Progenitor cell of endocrine pancreas (in vitro differentiated cells): Measurements from ENCODE around the gene CRK. TPM values are rescaled to one million over a fixed set of nuclear protein-coding genes. Genes with fewer than 3 reads are reported as not detected.

Source experiments
- DNase-seq: peaks from one replicate; pipeline ENCODE4 v3.0.0; 2021; ENCODE audit warnings: low spot score; ENCODE audit not compliant: unreplicated experiment
- H3K27ac Mint-ChIP-seq: 2 replicates; pipeline ENCODE4 v1.8.0; 2021; ENCODE audit warnings: mild to moderate bottlenecking, moderate library complexity, mixed read lengths
- H3K27me3 Mint-ChIP-seq: 2 replicates; pipeline ENCODE4 v1.8.0; 2021; ENCODE audit warnings: mixed read lengths
- H3K36me3 Mint-ChIP-seq: 2 replicates; pipeline ENCODE4 v1.8.0; 2022; ENCODE audit warnings: mixed read lengths; ENCODE audit not compliant: insufficient read depth
- H3K4me1 Mint-ChIP-seq: 2 replicates; pipeline ENCODE4 v1.8.0; 2021; ENCODE audit warnings: low read depth, mixed read lengths
- H3K4me3 Mint-ChIP-seq: 2 replicates; pipeline ENCODE4 v1.8.0; 2021; ENCODE audit warnings: low read depth, mild to moderate bottlenecking, moderate library complexity, mixed read lengths
- H3K9me3 Mint-ChIP-seq: 2 replicates; pipeline ENCODE4 v1.8.0; 2021; ENCODE audit warnings: low read depth, mixed read lengths
- total RNA-seq: library from RNA; stranded (reverse); gene quantifications from 2 replicates; pipeline ENCODE4 v1.2.1, GENCODE V29; 2021
- TF ChIP-seq, protein P1 (sequence below): fragments of 200-600 bp; sonication (generic); IDR thresholded peaks from one replicate; pipeline ENCODE4 v1.5.0; 2021; ENCODE audit warnings: antibody characterized with exemption, mild to moderate bottlenecking; ENCODE audit not compliant: unreplicated experiment

Gene CRK
- total RNA-seq, 1 donor from 2014 or later: 41.6 TPM

DNA sequence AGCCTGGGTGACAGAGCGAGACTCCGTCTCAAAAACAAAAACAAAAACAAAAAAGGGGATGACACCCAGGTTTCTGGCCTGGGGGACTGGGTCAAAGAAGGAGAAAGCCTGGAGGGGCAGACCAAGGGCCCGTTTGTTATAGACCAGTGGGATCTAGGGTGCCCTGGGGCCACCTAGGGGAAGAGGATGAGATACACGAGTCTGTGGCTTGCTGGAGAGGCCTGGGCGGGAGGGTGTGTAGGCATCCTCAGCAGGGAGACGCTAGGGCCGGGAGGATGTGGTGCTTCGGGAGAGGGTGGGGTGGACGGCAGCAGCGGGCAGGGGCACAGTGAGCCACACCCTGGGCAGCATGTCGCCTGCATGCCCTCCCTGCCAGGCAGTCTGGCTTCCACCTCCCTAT, 17.1 kb upstream of the CRK start:
- no peak overlapping the region for H3K4me3 Mint-ChIP-seq
- H3K4me1 Mint-ChIP-seq: peaks cover 6% of the 10 kb centered on the region
- no peaks in the 10 kb centered on the region for H3K27me3 Mint-ChIP-seq
- H3K27ac Mint-ChIP-seq: no peak overlapping the region
- peaks cover 12% of the 10 kb centered on the region for H3K36me3 Mint-ChIP-seq
- H3K9me3 Mint-ChIP-seq: no peaks in the 10 kb centered on the region
- TF ChIP-seq, protein P1, sequence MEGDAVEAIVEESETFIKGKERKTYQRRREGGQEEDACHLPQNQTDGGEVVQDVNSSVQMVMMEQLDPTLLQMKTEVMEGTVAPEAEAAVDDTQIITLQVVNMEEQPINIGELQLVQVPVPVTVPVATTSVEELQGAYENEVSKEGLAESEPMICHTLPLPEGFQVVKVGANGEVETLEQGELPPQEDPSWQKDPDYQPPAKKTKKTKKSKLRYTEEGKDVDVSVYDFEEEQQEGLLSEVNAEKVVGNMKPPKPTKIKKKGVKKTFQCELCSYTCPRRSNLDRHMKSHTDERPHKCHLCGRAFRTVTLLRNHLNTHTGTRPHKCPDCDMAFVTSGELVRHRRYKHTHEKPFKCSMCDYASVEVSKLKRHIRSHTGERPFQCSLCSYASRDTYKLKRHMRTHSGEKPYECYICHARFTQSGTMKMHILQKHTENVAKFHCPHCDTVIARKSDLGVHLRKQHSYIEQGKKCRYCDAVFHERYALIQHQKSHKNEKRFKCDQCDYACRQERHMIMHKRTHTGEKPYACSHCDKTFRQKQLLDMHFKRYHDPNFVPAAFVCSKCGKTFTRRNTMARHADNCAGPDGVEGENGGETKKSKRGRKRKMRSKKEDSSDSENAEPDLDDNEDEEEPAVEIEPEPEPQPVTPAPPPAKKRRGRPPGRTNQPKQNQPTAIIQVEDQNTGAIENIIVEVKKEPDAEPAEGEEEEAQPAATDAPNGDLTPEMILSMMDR: no peak
- no peak for DNase-seq

DNA sequence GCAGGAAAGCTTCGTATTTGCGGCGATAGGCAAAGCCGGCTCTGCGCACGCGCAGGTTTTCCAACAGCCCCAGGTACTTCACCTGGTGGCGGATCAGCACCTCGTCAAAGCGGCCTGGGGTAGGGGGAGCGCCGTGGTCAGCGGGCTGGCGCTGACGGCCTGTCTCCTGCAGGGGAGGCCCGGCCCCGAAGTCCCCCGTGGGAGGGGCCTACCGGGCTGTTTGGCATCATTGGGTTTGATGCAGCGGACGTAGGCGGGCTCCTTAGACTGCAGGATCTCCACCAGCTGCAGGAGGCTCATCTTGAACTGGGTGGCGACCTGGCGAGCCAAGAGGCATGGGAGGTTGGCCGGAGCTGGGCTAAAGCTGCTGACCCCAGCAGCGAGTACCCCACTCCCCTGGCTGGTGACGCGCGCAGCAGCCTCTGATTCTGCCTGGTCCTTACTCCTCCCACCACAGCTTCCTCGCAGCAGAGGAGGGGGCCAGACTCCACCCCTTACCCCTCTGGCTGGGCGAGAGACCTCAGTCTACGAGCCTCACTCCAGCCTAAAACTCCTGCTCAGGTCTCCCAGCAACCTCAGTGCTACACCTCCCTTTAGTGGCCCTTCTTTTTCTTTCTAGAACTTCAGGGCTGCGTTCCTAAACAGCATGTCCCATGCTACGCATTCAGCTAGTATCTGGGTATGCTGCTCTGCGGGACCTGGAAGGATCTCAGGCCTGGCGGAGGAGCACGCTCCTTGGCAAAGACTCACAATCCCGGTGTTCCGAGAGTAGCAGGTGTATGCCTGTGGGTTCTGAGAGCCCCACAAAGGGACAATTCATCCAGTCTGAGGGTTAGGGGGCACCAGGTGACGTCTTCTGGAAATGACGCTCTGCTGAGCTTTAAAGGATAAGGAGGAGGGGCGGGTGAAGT, 16.1 kb upstream of the CRK start:
- peaks cover 13% of the 10 kb centered on the region for H3K36me3 Mint-ChIP-seq
- DNase-seq: no peak
- no peak overlapping the region for H3K4me3 Mint-ChIP-seq
- H3K27ac Mint-ChIP-seq: peak overlapping the region; percentile 42
- no peaks in the 10 kb centered on the region for H3K27me3 Mint-ChIP-seq
- TF ChIP-seq, protein P1: no peak
- no peaks in the 10 kb centered on the region for H3K9me3 Mint-ChIP-seq
- peaks cover 10% of the 10 kb centered on the region for H3K4me1 Mint-ChIP-seq

DNA sequence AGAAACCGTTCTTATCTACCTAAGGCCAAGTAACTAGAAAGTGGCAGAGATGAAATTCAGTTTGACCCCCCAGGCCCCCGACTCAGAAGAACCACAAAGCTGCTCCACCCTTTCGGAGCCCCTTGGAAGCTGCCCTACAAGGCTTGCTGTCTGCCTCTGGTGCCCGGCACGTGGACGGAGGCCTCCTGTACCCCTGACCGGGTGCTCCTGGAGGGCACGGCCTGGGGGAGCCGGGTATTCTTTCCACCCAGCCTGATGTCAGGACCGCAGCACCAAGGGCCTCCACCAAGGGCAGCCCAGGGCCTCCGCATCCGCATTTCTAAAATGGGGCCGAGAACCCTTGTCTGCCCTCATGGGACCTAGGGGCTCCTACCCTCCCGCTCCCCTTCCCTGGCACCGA, 15.5 kb upstream of the CRK start:
- Mint-ChIP-seq H3K4me1 (peaks cover 10% of the 10 kb centered on the region), H3K36me3 (peaks cover 12% of the 10 kb centered on the region), H3K9me3 (no peaks in the 10 kb centered on the region), H3K27me3 (no peaks in the 10 kb centered on the region), H3K4me3 (no peak overlapping the region), H3K27ac (no peak overlapping the region)
- no peak for DNase-seq
- TF ChIP-seq, protein P1: no peak

DNA sequence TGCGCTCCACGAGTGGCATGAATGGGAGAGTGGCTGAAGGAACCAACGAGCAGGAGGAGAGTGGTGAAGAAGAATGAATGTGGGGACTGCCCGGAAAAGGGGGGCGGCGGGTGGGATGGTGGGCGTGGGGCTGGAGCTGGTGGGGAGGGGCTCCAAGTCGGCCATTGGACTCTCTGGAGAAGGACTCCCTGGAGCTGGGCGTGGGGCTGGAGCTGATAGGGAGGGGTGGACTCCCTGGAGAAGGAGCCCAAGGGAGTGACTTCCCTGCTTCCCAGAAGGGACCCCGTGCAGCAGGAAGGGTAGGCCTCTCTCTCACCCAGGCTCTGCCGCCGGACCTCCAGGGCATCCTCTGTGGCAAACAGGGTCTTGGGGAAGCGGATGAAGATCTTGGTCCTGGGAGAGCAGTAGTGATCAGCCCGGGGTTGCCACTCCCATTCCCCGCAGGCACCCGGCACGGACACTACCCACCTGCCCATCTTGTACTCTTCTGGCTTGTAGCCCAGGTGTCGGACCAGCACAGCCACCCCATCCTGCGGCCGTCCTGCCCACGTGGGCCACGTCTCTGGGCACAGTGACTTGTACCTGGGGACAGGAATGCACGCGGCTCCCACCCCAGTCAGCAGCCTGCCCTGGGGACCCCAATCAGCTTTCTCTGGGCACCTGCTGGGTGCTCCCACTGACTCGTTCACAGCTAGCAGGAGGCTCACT, 14.9 kb upstream of the CRK start:
- H3K4me3 Mint-ChIP-seq: no peak overlapping the region
- no peaks in the 10 kb centered on the region for H3K9me3 Mint-ChIP-seq
- DNase-seq: no peak
- H3K4me1 Mint-ChIP-seq: peaks cover 10% of the 10 kb centered on the region
- no peaks in the 10 kb centered on the region for H3K27me3 Mint-ChIP-seq
- peaks cover 12% of the 10 kb centered on the region for H3K36me3 Mint-ChIP-seq
- TF ChIP-seq, protein P1: no peak
- no peak overlapping the region for H3K27ac Mint-ChIP-seq

DNA sequence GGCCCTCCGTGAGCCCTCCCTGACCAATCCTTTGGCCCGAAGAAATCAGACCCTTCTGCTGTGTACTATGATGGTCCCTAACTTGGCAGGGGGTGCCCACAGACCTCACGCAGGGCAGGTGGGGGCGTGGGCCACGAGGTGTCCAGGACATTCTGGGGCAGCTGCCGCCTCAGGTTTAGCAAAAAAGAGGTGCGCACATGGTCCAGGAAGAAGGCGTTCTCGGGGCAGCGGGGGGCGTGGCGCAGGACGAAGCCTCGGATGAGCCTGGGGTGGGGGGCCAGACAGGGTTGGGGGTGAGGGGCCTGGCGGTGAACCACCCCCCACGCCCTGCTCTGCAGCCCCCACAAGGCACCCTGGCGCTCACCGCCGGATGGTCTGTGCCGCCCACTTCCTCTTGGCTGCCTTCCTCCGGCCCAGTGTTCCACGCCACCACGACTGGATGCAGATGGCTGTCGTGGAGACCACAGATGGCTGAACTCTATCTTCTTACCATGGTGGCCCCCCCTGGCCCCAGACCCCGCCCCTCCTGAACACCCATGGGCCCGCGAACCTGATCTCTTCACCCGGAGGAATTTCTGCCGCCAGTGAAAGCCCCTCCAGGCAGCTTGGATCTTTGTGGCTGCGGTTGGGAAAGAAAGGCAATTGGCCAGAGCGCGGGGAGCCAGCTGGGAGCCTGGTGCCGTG, 14.2 kb upstream of the CRK start:
- H3K27ac Mint-ChIP-seq: no peak overlapping the region

More for the DNA sequence above, 14.2 kb upstream of the CRK start:
- DNase-seq: no peak
- TF ChIP-seq, protein P1: no peak
- Mint-ChIP-seq H3K9me3 (no peaks in the 10 kb centered on the region), H3K27me3 (no peaks in the 10 kb centered on the region), H3K36me3 (peaks cover 14% of the 10 kb centered on the region), H3K4me3 (no peak overlapping the region), H3K4me1 (peaks cover 10% of the 10 kb centered on the region)
